Measurements from ENCODE around the gene PTCHD1.

PTCHD1 gene

GRCh38 chrX:23356189-23356588 lies 21.5 kb downstream of the PTCHD1 start:
- DNase-seq (ENCODE audit: low spot score), result no peak

- DNase-seq (ENCODE audit: low spot score), result no peak
Observed at GRCh38 chrX:23364416-23364815, 29.8 kb downstream of the PTCHD1 start.

GRCh38 chrX:23365541-23365940 lies 30.9 kb downstream of the PTCHD1 start:
- no peak for DNase-seq (ENCODE audit: low spot score)

GRCh38 chrX:23366914-23367313 lies 32.3 kb downstream of the PTCHD1 start:
- DNase-seq (ENCODE audit: low spot score), result no peak

GRCh38 chrX:23369027-23369426 lies 34.4 kb downstream of the PTCHD1 start:
- DNase-seq (ENCODE audit: low spot score), result no peak

- DNase-seq (ENCODE audit: low spot score), result no peak
Observed at GRCh38 chrX:23372220-23372902, 37.7 kb downstream of the PTCHD1 start.

GRCh38 chrX:23373129-23373804 lies 38.6 kb downstream of the PTCHD1 start:
- no peak for DNase-seq (ENCODE audit: low spot score)

GRCh38 chrX:23374291-23374690 lies 39.6 kb downstream of the PTCHD1 start:
- DNase-seq (ENCODE audit: low spot score), result no peak

- no peak for DNase-seq (ENCODE audit: low spot score)
Observed at GRCh38 chrX:23376581-23376980, 41.9 kb downstream of the PTCHD1 start.

GRCh38 chrX:23380581-23380980 lies 45.9 kb downstream of the PTCHD1 start:
- DNase-seq (ENCODE audit: low spot score), result no peak

- DNase-seq (ENCODE audit: low spot score), result no peak
Observed at GRCh38 chrX:23381099-23382087, 46.7 kb downstream of the PTCHD1 start.

- no peak for DNase-seq (ENCODE audit: low spot score)
Observed at GRCh38 chrX:23382572-23382971, 47.9 kb downstream of the PTCHD1 start.

- DNase-seq (ENCODE audit: low spot score), result no peak
Observed at GRCh38 chrX:23383411-23383810, 48.8 kb downstream of the PTCHD1 start.

GRCh38 chrX:23385242-23385641 lies 50.6 kb downstream of the PTCHD1 start:
- DNase-seq (ENCODE audit: low spot score), result no peak

- no peak for DNase-seq (ENCODE audit: low spot score)
Observed at GRCh38 chrX:23386260-23386659, 51.6 kb downstream of the PTCHD1 start.

- no peak for DNase-seq (ENCODE audit: low spot score)
Observed at GRCh38 chrX:23386726-23387125, 52.1 kb downstream of the PTCHD1 start.

GRCh38 chrX:23387550-23388184 lies 53.0 kb downstream of the PTCHD1 start:
- DNase-seq (ENCODE audit: low spot score), result no peak

- DNase-seq (ENCODE audit: low spot score), result no peak
Observed at GRCh38 chrX:23389196-23389792, 54.6 kb downstream of the PTCHD1 start.

GRCh38 chrX:23390979-23391378 lies 56.3 kb downstream of the PTCHD1 start:
- no peak for DNase-seq (ENCODE audit: low spot score)

GRCh38 chrX:23392195-23392594 lies 57.5 kb downstream of the PTCHD1 start:
- no peak for DNase-seq (ENCODE audit: low spot score)

- no peak for DNase-seq (ENCODE audit: low spot score)
Observed at GRCh38 chrX:23394421-23394820, 59.8 kb downstream of the PTCHD1 start.

- DNase-seq (ENCODE audit: low spot score), result no peak
Observed at GRCh38 chrX:23396263-23396662, 61.6 kb downstream of the PTCHD1 start.

Data from CD4-positive, alpha-beta T cell treated with Interleukin-15 for 4 hours (primary cell).